HG03175 (cell line): Measurements from ENCODE around the gene FAM50B.

Experiments
- ATAC-seq: cut with Tn5 transposase; IDR thresholded peaks from one replicate; pipeline ENCODE4 v1.9.1; 2021; ENCODE audit warnings: mild to moderate bottlenecking, moderate library complexity; ENCODE audit not compliant: unreplicated experiment

Gene FAM50B

GRCh38 chr6:3892603-3893002 lies 43.4 kb downstream of the FAM50B start:
- no peak for ATAC-seq

- ATAC-seq, result no peak
Observed at GRCh38 chr6:3893487-3893886, 44.3 kb downstream of the FAM50B start.

GRCh38 chr6:3893917-3894316 lies 44.7 kb downstream of the FAM50B start:
- no peak for ATAC-seq

GRCh38 chr6:3894590-3895311 lies 45.6 kb downstream of the FAM50B start:
- ATAC-seq, result no peak

- no peak for ATAC-seq
Observed at GRCh38 chr6:3895312-3895653, 46.1 kb downstream of the FAM50B start.

GRCh38 chr6:3895805-3896204 lies 46.6 kb downstream of the FAM50B start:
- ATAC-seq, result no peak

GRCh38 chr6:3898265-3898994 lies 49.3 kb downstream of the FAM50B start:
- ATAC-seq, result no peak

GRCh38 chr6:3899061-3899460 lies 49.9 kb downstream of the FAM50B start:
- ATAC-seq, result no peak

- no peak for ATAC-seq
Observed at GRCh38 chr6:3899970-3900439, 50.8 kb downstream of the FAM50B start.
